GM12878 (cell line): ENCODE data around the gene PEX12. TPM values are rescaled to one million over a fixed set of nuclear protein-coding genes. Genes with fewer than 3 reads are reported as not detected.

Experiments
- ATAC-seq: fragments of 200-7000 bp; cut with Tn5 transposase; 3 replicates; pipeline ENCODE4 v1.9.1; 2020; ENCODE audit warnings: mild to moderate bottlenecking, moderate library complexity
- BruUV-seq: library from RNA; stranded (reverse); fragments of 400-500 nt; replicated peaks from 2 replicates; lab custom pipeline; 2021; lab: Mats Ljungman, UMichigan
- CTCF ChIA-PET: fragments of 300-600 bp; sonication (Branson Sonifier 250); formaldehyde crosslinking; extraction: SDS; loops from one replicate; lab custom pipeline; 2021; ENCODE audit warnings: inconsistent platforms; lab: Yijun Ruan, JAX
- POLR2A ChIA-PET: fragments of 350-600 bp; formaldehyde crosslinking; extraction: SDS; loops from one replicate; lab custom pipeline; 2021; ENCODE audit warnings: inconsistent platforms; lab: Charles Lee
- RAD21 ChIA-PET: fragments of 300-600 bp; sonication (Branson Sonifier 250); formaldehyde crosslinking; loops from one replicate; lab custom pipeline; 2023; ENCODE audit warnings: antibody characterized with exemption; ENCODE audit not compliant: unreplicated experiment; lab: Charles Lee
- SMC1A ChIA-PET: fragments of 300-600 bp; sonication (Branson Sonifier 250); formaldehyde crosslinking; loops from one replicate; lab custom pipeline; 2023; ENCODE audit not compliant: unreplicated experiment, uncharacterized antibody; lab: Charles Lee
- DNase-seq: peaks from one replicate; pipeline ENCODE4 v3.0.0-alpha.2; 2011; ENCODE audit warnings: low read depth, low spot score
- FAIRE-seq: peaks from 3 replicates; lab custom pipeline; 2011; peaks lifted over from hg19 to GRCh38; lab: Jason Lieb, UNC
- H2AFZ ChIP-seq: 2 replicates; pipeline ENCODE4 v1.6.0; 2011; ENCODE audit warnings: low read depth, low read length, control low read depth; ENCODE audit not compliant: control insufficient read depth
- H3K27ac ChIP-seq: 2 replicates; pipeline ENCODE4 v1.5.1; 2011; ENCODE audit warnings: control low read depth; ENCODE audit not compliant: control insufficient read depth, insufficient read depth
- H3K27me3 ChIP-seq, 2 experiments: replicated peaks in 1 of 2; 2 replicates each; pipeline versions ENCODE4 v1.6.0 to v1.6.1; 2011; ENCODE audit warnings: low read length in 1 of 2; ENCODE audit not compliant: control insufficient read depth in 2 of 2, insufficient read depth in 2 of 2
- H3K36me3 ChIP-seq, 2 experiments: 2 replicates each; pipeline ENCODE4 v1.5.1; 2011; ENCODE audit warnings: low read length in 1 of 2; ENCODE audit not compliant: control insufficient read depth in 2 of 2, insufficient read depth in 2 of 2
- H3K4me1 ChIP-seq: 2 replicates; pipeline ENCODE4 v1.6.1; 2011; ENCODE audit warnings: mild to moderate bottlenecking, low read length, moderate library complexity, mixed read lengths; ENCODE audit not compliant: control insufficient read depth, insufficient read depth
- H3K4me2 ChIP-seq: 2 replicates; pipeline ENCODE4 v1.6.0; 2011; ENCODE audit warnings: control low read depth; ENCODE audit not compliant: control insufficient read depth, insufficient read depth
- H3K4me3 ChIP-seq: fragments of 200-600 bp; sonication (generic); 2 replicates; pipeline ENCODE4 v1.5.1; 2016
- H3K79me2 ChIP-seq: 2 replicates; pipeline ENCODE4 v1.6.0; 2011; ENCODE audit warnings: low read length; ENCODE audit not compliant: control insufficient read depth, insufficient read depth
- H3K9ac ChIP-seq: 2 replicates; pipeline ENCODE4 v1.8.0; 2011; ENCODE audit warnings: low read length, control low read depth, mixed read lengths; ENCODE audit not compliant: control insufficient read depth, insufficient read depth
- H3K9me3 ChIP-seq: replicated peaks from 3 replicates; pipeline ENCODE4 v1.5.1; 2011; ENCODE audit warnings: mild to moderate bottlenecking, low read length; ENCODE audit not compliant: control insufficient read depth, insufficient read depth
- H4K20me1 ChIP-seq: 2 replicates; pipeline ENCODE4 v1.6.0; 2011; ENCODE audit not compliant: control insufficient read depth, insufficient read depth
- BHLHE40 ChIP-seq, 2 experiments: fragments of 450-650 bp in 1 of 2; IDR thresholded peaks; 2 replicates each; pipeline ENCODE4 v1.6.1; 2011 to 2017; ENCODE audit warnings: low read depth in 2 of 2, borderline replicate concordance in 1 of 2, improper control_type of control experiment in 1 of 2, low read length in 1 of 2, mild to moderate bottlenecking in 1 of 2
- CHD2 ChIP-seq: IDR thresholded peaks from 2 replicates; pipeline ENCODE4 v1.6.1; 2011; ENCODE audit warnings: low read depth, low read length, improper control_type of control experiment, borderline replicate concordance
- CREB1 ChIP-seq: IDR thresholded peaks from 2 replicates; pipeline ENCODE4 v1.6.1; 2012; ENCODE audit warnings: low read depth, mild to moderate bottlenecking, inconsistent platforms
- E2F4 ChIP-seq: IDR thresholded peaks from 2 replicates; pipeline ENCODE4 v1.6.1; 2012; ENCODE audit warnings: low read depth, low read length, improper control_type of control experiment
- FOXK2 ChIP-seq: fragments of 450-650 bp; IDR thresholded peaks from 2 replicates; pipeline ENCODE4 v1.6.1; 2017; ENCODE audit warnings: mild to moderate bottlenecking, moderate library complexity
- IRF5 ChIP-seq: fragments of 450-650 bp; IDR thresholded peaks from 2 replicates; pipeline ENCODE4 v1.6.1; 2017; ENCODE audit warnings: borderline replicate concordance
- JUNB ChIP-seq: IDR thresholded peaks from 2 replicates; pipeline ENCODE4 v1.6.1; 2016; ENCODE audit warnings: antibody characterized with exemption, mild to moderate bottlenecking
- POLR2A ChIP-seq: IDR thresholded peaks from 2 replicates; pipeline ENCODE4 v1.6.1; 2011; ENCODE audit warnings: low read depth, mild to moderate bottlenecking, low read length
- POLR2AphosphoS2 ChIP-seq: IDR thresholded peaks from 2 replicates; pipeline ENCODE4 v1.6.1; 2011; ENCODE audit warnings: low read depth, mild to moderate bottlenecking, low read length, improper control_type of control experiment, moderate library complexity
- RB1 ChIP-seq: fragments of 450-650 bp; formaldehyde crosslinking; IDR thresholded peaks from 2 replicates; pipeline ENCODE4 v1.6.1; 2017; ENCODE audit warnings: mild to moderate bottlenecking, borderline replicate concordance
- STAT1 ChIP-seq: fragments of 450-650 bp; conservative IDR thresholded peaks from 2 replicates; pipeline ENCODE4 v1.6.1; 2014; ENCODE audit warnings: antibody characterized with exemption, mild to moderate bottlenecking
- ZNF622 ChIP-seq: fragments of 450-650 bp; IDR thresholded peaks from 2 replicates; pipeline ENCODE4 v1.6.1; 2017; ENCODE audit warnings: mild to moderate bottlenecking, inconsistent platforms
- WGBS: methylation state at CpG from one replicate; pipeline ENCODE4 v1.1.6; 2016; ENCODE audit warnings: low lambda C conversion rate; ENCODE audit not compliant: insufficient replicate concordance, insufficient coverage; ENCODE audit errors: missing lambda C conversion rate; 5-methylcytosine and 5-hydroxymethylcytosine counted together
- in situ Hi-C: fragments of 300-500 bp; cut with MboI; formaldehyde crosslinking; loops from 9 replicates; pipeline ENCODE4 v1.14.3; 2018; ENCODE audit warnings: mixed read lengths
- intact Hi-C: fragments of 100-400 bp; cut with micrococcal nuclease; formaldehyde crosslinking; loops from one replicate; pipeline ENCODE4 v1.14.2; 2022; ENCODE audit not compliant: unreplicated experiment
- polyA plus RNA-seq, 11 experiments: library from polyadenylated mRNA; depleted of rRNA in 4 of 11; unstranded in 6 of 11; stranded (reverse) in 5 of 11; fragments of >200 nt; fragmentation: Nextera tagmentation in 4 of 11; fragmentation: Illumina TruSeq in 1 of 11; extraction: Ambion mirVana in 4 of 11; extraction: Trizol in 1 of 11; gene quantifications; 1 replicate in 1 of 11; 2 replicates in 10 of 11; pipeline versions ENCODE4 v1.2.1 to v1.2.3, GENCODE V29; 2011 to 2016; ENCODE audit warnings: inconsistent platforms in 2 of 11, missing spikeins in 2 of 11, low read depth in 1 of 11
- total RNA-seq, 4 experiments: library from RNA; depleted of rRNA in 3 of 4; stranded (reverse); fragments of >200 nt in 3 of 4; fragmentation: Illumina TruSeq in 1 of 4; extraction: Trizol in 1 of 4; gene quantifications; 2 replicates each; pipeline versions ENCODE4 v1.2.1 to v1.2.3, GENCODE V29; 2013 to 2021

Gene PEX12
- total and polyA plus RNA-seq, 10 of the 15 experiments (the other 5 are each of a cell fraction or from before 2014, with no cell fraction given) = 2.9 to 15.8 (median 4.6) TPM

GRCh38 chr17:35560703-35561102 lies 17.7 kb downstream of the PEX12 start, which contains the start of gene SLFN14:
TSS of gene SLFN14 (minus strand) at chr17:35560819. CDS start at chr17:35558062, 2,757 bp downstream.
- ChIA-PET SMC1A (no interaction called here), POLR2A (interaction anchor here (0.6 kb wide), 1 partner anchor 47 kb away, joined by 4 read pairs; no protein-coding TSS in a partner anchor), CTCF (interaction anchor here (0.6 to 1.3 kb wide), 2 partner anchors 10 to 21 kb away, joined by 3 read pairs; no protein-coding TSS in a partner anchor), RAD21 (no interaction called here)
- DNase-seq (no peak), ATAC-seq (no peak), FAIRE-seq (peak; percentile 27)
- H3K27ac ChIP-seq = no peak within 1 kb of the TSS
- in situ Hi-C loops = no loop called here
- no peak within 1 kb of the TSS for H3K4me2 ChIP-seq
- H3K36me3 ChIP-seq = no peaks in the 10 kb centered on the region
- TF ChIP-seq RB1 (no peak), ZNF622 (no peak), POLR2AphosphoS2 (no peak), BHLHE40 (IDR thresholded peaks at IDR 0.05; ENCODE audit: borderline replicate concordance in 1 of 2, low read depth in 2 of 2, low read length in 1 of 2) (no peak), JUNB (no peak), FOXK2 (no peak), STAT1 (no peak), CHD2 (no peak), IRF5 (no peak), POLR2A (no peak), CREB1 (no peak), E2F4 (no peak)
- WGBS = 33% methylated on average over 3 of the region's 3 CpGs
- no peaks in the 10 kb centered on the region for H3K9me3 ChIP-seq
- no peak within 1 kb of the TSS for H3K9ac ChIP-seq
- no TSS peak for BruUV-seq
- no peaks in the 10 kb centered on the region for H4K20me1 ChIP-seq
- no peaks in the 10 kb centered on the region; a peak in 1 of 4 replicates for H3K27me3 ChIP-seq
- peak within 1 kb of the TSS; percentile 28; the same call in 1 of the 2 replicates for H2AFZ ChIP-seq
- H3K4me3 ChIP-seq = no peak within 1 kb of the TSS
- intact Hi-C loops = no loop called here
- H3K79me2 ChIP-seq = no peaks in the 10 kb centered on the region
- H3K4me1 ChIP-seq = no peaks in the 10 kb centered on the region
